ENCODE data around the gene FOSL1.

- TF ChIP-seq EGR1 (IDR thresholded peaks at IDR 0.05; ENCODE audit: low read depth in 2 of 2) (no peak), GABPA (IDR thresholded peaks at IDR 0.05 in 1 of 2, conservative IDR thresholded peaks at IDR 0.05 in 1 of 2) (no peak), CTCF (IDR thresholded peaks at IDR 0.05; ENCODE audit: low read depth, low read length, missing input control) (no peak), YY1 (IDR thresholded peaks at IDR 0.05) (no peak), ZBTB33 (IDR thresholded peaks at IDR 0.05) (no peak), TAF1 (conservative IDR thresholded peaks at IDR 0.05) (no peak), RXRA (IDR thresholded peaks at IDR 0.05) (no peak), SP1 (IDR thresholded peaks at IDR 0.05) (no peak), HNF4G (IDR thresholded peaks at IDR 0.05) (no peak)
Measured at GRCh38 chr11:65903068-65903481, 2.9 kb upstream of the FOSL1 start.

All from liver (tissue), 3 donors.